Fibroblast of mammary gland (primary cell): Measurements from ENCODE around the gene USHBP1.

Experiments used
- DNase-seq: peaks from one replicate; pipeline ENCODE4 v3.0.0-alpha.2; 2010; ENCODE audit warnings: low read depth
- H3K4me3 ChIP-seq: 2 replicates; pipeline ENCODE4 v1.5.1; 2011; ENCODE audit warnings: low read depth, mild to moderate bottlenecking, low read length, moderate library complexity; ENCODE audit not compliant: control insufficient read depth
- TF ChIP-seq, protein P1 (sequence below): conservative IDR thresholded peaks from 2 replicates; pipeline ENCODE4 v1.5.1; 2011; ENCODE audit warnings: low read depth, low read length, inconsistent platforms; ENCODE audit not compliant: control insufficient read depth, insufficient read depth

USHBP1 gene

GRCh38 chr19:17264641-17264979, at the start of gene USHBP1:
Gene USHBP1, minus strand, starts transcription at chr19:17264745. Its CDS starts 446 bp downstream, at chr19:17264299.
- TF ChIP-seq, protein P1, sequence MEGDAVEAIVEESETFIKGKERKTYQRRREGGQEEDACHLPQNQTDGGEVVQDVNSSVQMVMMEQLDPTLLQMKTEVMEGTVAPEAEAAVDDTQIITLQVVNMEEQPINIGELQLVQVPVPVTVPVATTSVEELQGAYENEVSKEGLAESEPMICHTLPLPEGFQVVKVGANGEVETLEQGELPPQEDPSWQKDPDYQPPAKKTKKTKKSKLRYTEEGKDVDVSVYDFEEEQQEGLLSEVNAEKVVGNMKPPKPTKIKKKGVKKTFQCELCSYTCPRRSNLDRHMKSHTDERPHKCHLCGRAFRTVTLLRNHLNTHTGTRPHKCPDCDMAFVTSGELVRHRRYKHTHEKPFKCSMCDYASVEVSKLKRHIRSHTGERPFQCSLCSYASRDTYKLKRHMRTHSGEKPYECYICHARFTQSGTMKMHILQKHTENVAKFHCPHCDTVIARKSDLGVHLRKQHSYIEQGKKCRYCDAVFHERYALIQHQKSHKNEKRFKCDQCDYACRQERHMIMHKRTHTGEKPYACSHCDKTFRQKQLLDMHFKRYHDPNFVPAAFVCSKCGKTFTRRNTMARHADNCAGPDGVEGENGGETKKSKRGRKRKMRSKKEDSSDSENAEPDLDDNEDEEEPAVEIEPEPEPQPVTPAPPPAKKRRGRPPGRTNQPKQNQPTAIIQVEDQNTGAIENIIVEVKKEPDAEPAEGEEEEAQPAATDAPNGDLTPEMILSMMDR, result no peak
- H3K4me3 ChIP-seq, result no peak within 1 kb of the TSS
- no peak for DNase-seq

- TF ChIP-seq, protein P1, result no peak
- H3K4me3 ChIP-seq, result no peak overlapping the region
- no peak for DNase-seq
These were observed 49.6 kb upstream of the USHBP1 start for GRCh38 chr19:17314007-17314593.

GRCh38 chr19:17312189-17313113, 47.9 kb upstream of the USHBP1 start:
- TF ChIP-seq, protein P1, result no peak
- H3K4me3 ChIP-seq, result no peak overlapping the region
- DNase-seq, result no peak

- peak; percentile 66 for DNase-seq
- TF ChIP-seq, protein P1, result no peak
- H3K4me3 ChIP-seq, result no peak overlapping the region
These were observed 47.1 kb upstream of the USHBP1 start for GRCh38 chr19:17311455-17312188.

DNA sequence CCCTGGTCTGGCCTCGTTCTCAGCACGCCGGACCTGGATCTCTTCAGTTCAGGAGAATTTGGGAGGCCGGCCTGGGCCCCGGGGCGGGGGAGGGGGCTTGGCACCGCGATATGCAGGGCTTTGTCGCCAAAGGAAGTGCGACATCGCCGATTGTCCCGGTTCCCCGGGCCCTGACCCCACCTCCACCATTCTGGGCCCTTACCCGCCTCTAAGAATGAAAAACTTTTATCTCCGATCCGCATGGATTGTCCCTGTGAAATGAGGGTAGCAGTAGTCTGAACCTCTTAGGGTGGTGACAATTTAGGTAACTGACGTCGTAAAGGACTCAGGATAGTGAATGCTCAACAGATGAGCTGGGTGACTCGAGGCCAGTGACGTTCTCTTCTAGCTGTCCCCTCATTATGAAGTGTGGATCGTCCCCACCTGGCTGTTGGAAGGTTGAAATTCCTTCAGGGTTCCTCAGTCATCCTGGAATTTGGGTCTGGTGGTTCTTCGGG, 45.5 kb upstream of the USHBP1 start:
- H3K4me3 ChIP-seq, result peak overlapping the region; percentile 92
- DNase-seq, result no peak
- TF ChIP-seq, protein P1, result no peak

DNA sequence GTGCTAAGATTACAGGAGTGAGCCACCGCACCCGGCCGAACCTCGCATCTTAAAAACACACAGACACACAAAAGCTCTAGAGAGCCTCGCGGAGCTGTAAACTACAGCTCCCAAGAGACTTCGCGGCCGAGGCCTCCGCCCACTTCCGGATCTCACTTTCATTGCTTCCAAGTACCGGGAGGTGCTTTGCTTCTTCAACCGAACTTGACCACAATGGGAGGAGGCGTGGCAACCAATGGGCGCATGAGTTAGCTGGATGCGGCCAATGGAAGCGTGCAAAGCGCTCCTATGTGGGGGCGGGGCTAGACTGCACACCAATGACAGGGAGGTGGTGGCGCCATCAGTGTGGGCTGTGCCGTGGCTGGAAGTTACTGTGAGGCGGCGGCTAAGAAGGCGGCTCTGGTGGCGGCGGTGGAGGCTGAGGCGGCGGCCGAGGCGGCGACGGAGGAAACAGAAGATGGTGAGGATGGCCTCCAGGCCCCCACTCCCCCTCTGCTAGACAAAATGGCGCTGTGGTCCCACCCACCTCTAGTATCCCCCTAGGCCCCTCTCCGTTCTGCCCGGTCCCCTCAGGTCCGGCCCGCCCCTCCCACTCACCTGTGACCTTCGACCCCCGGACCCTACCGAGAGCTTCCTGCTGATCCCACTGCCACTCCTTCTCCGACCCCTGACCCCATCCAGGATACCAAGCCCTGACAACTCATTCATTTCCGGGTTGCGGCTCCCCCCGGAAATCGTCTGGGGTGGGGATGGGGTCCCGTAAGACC, 44.8 kb upstream of the USHBP1 start, which contains the start of gene DDA1:
Gene DDA1, plus strand, starts transcription at position 366 of the 767 bp plus-strand sequence. Its CDS starts 92 bp downstream, at position 458.
- DNase-seq, result peak; percentile 100
- peak within 1 kb of the TSS; percentile 92 for H3K4me3 ChIP-seq
- TF ChIP-seq, protein P1, result no peak
